ENCODE data around the gene TTI1.
A peak's percentile ranks its signal among the peaks of the same experiment; 100 is the strongest.

The TTI1 gene

DNA sequence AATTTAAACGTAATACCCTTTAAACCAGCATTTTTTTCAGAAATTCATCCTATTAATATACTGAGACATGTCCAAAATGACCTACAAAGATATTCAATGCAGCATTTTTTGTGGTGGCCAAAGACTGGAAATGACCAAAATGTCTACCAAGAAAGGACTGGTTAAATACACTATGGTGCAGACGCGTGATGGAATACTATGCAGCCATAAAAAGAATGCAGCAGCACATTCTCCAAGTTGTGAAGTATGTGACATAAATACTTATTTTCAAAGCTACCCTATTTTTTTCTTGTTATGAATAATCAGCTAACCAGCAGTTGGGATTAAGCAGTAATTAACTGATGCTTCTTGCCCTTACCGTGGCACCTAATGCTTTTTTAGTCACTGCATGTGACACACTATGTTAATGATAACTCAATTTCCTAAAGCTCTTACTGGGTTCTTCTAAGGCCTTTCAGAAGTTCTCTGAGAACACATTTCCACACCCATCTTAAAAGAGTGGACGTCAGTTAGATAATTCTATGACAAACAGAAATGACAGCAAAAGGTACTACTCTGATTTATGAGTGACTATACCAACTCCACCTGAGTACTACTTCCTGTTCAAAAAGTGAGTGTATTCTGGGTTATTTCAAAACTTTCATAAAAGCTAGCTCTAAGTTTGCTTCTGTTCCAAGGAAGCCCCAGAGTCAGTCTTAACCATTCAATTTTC, 24.9 kb downstream of the TTI1 start:
- no peak for DNase-seq

DNA sequence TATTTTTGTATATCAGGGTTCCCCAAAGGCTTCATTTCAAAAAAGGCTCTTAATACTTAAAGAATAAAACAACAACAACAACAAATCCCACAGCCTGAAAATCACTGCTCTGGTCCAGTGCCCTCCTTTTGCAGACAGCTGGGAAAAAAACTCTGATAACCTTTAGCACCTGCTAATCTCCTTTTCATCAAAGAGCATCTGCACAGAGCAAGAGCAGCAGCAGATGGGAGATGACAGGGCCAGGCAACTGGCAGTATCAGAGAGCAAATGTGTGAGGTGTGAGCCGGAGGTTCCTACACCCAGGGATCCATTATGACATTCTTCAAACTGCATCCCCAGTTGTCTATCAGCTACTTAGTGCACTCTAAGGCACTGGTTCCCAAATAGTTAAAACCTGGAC, 25.7 kb downstream of the TTI1 start:
- no peak for DNase-seq

DNA sequence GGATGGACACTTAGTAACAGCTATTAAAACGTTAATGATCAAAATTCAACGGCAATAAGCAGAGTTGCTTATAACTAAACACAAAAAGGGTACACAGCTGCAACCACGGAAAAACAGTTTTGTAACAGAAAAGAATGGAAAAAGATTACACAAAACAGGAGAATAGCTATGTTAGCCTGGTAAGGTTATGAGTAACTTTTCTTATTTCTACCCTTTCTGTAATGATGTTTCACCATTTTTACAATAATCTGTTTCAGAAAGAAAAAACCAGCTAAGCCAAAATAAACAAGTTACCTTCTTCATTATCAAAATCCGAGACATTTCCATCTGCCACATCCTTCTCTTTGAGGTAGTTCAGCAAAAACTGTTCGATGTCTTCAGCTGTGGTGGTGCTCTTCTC, 27.4 kb downstream of the TTI1 start:
- DNase-seq = no peak

GRCh38 chr20:38004416-38004815, 28.8 kb downstream of the TTI1 start:
- DNase-seq = no peak

DNA sequence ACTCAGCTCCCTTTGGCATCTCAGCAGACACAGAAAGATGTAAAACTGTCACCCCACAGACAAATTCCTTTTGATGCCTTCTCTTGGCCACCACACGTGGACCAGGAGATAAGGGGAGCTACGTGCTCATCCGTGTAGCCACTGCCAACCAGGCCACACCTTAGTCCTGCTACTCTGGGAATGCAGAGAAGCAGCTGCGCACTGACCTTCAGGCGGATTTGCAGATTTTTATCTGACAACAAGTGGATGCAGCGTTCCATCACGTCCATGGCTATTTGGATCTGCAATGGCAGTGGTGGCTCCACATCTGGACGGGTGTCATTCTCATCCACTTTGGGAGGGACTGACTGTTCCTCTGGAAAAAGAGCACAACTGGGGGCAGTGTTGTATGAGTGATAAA, 30.8 kb downstream of the TTI1 start:
- DNase-seq = no peak

- no peak for DNase-seq
Observed at GRCh38 chr20:38001981-38002380, 31.3 kb downstream of the TTI1 start.

- DNase-seq = no peak
Observed at GRCh38 chr20:38001173-38001875, 31.9 kb downstream of the TTI1 start.

GRCh38 chr20:38000293-38000692, 33.0 kb downstream of the TTI1 start:
- DNase-seq = no peak

DNA sequence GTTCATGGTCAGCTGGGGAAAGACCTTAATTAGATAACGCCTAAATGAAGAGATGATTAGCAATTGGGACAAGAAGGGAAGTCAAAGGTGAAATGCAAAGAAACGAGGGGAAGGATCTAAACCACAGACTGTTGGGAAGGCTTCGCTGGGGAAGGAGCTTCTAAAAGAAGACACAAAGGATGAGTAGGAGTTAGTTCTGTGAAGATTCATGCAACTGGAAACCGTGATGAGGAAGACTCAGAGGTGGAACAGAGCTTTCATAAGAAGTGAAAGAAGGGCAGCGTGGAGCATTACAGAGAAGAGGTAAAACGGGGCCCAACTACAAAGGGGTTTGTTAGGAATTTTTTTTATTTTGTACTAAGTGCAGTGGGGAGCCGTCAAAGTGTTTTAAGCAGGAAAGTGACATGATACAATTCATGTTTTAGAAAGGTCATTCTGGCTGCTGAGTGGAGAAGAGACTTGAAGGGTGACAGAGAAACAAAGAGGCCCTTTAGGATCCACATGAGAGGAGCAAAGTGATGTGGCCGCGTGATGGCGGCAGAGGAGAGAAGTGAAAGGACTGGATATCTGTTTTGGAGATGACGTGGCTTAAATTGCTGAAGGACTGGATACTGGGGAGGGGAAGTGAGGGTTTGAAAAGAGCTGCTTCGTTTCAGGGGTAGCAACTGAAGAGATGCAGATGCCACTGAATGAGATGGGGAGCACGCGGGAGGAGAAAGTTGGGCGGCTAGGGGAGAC, 33.6 kb downstream of the TTI1 start:
- no peak for DNase-seq

- DNase-seq = no peak
Observed at GRCh38 chr20:37997516-37997915, 35.7 kb downstream of the TTI1 start.

- no peak for DNase-seq
Observed at GRCh38 chr20:37995856-37996605, 37.2 kb downstream of the TTI1 start.

- no peak for DNase-seq
Observed at GRCh38 chr20:37994512-37994911, 38.7 kb downstream of the TTI1 start.

DNA sequence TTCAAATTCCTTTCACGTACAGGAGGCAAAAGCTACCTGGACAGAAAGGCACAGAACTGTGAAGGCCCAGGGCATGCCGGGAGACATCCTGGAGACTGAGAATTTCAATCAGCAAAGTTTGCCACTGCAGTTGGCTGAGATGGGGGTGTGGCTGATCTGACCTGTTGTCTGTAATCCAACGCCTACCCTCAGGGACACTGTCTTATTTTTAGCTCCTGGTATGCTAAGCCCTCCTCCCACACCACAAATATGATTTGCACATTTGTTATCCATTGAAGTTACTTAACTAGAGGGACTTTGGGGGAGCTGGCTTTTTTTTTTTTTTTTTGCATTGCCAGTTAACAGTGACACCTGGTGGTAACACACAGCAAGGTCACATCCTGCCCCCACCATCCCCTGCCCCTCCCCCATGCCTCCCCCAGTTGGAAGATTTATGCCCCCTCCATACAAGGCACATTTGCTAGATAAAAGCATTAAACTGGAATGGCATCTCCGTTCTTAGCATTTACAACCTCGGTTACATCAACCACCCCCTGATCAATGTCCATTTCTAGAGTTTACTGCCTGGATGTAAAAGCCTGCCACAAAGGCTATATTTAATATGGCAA, 40.4 kb downstream of the TTI1 start:
- DNase-seq = no peak

DNA sequence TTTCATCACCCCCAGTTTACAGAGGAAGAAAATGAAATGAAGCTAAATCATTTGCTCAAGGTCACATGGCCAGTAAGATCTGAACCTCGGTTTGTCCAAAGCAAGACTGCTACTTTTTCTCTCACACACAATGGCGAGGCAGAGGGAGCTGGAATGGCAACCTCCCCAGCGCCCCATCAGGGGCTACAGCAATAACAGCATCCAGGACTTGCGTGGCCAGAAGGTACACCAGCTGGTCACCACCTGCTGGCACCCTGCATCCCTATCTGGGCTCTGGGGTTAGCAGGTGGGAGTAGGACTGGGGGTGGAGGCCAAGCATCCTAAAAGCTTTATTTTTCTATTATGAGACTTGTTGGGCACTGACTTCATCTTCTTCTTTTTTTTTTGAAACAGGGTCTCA, 41.3 kb downstream of the TTI1 start:
- no peak for DNase-seq

DNA sequence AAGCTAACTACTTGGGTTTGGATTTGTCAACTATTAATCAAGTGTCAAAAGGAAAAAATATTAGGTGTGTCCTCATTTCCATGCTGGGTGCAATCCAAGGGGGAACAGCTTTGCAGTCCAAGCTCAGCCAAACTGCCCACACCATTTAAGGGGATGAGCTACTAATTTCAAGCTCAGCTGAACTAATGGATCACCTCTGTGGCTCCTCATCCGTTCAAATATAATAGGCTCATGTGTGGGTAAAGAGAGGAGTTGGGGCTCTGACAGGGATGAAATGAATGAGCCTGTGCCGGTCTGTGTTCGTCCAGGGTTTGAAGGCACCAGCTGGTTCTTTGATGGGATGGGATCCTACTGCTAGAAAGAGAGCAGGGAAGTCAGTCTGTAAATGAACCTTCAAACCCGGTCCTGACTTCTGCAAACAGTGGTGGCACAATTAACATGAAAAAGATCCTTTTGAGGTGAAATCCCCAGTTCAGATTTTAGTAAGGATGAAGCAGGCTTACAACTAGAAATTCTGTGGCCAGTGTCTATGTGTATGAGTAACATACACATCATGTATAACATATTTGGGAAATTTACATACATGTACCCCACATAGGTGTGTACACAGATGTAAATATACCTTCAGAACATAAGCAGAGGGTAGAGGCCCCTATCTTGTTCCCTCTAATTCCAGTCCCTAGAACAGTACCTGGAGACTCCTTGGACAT, 41.9 kb downstream of the TTI1 start:
- DNase-seq = no peak

DNA sequence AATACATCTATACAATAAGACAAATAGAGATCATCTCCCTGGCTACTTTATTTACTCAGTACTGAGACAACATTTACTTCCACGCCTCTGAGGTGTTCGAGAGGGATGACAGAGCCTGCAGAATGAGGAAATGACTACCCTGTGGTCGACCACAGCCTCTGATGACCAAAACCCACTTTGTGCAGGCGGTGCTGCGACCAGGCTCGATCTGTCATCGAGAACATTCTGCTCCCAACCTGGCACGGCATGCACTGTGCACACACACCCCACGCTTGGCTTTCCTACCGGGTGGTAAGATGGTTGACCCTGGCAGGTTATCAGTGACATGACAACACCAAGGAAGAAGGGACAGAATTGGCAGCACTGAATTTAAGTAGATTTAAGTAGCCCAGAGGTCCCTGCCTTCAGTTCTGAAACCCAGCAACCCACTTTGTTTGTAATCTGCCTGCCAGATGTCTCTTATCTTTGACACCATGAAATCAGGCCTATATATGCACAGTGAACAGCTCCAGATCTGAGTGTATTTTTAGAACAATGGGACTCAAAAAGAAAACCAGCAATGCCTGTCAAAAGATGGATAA, 42.6 kb downstream of the TTI1 start:
- peak; percentile 61 for DNase-seq

DNA sequence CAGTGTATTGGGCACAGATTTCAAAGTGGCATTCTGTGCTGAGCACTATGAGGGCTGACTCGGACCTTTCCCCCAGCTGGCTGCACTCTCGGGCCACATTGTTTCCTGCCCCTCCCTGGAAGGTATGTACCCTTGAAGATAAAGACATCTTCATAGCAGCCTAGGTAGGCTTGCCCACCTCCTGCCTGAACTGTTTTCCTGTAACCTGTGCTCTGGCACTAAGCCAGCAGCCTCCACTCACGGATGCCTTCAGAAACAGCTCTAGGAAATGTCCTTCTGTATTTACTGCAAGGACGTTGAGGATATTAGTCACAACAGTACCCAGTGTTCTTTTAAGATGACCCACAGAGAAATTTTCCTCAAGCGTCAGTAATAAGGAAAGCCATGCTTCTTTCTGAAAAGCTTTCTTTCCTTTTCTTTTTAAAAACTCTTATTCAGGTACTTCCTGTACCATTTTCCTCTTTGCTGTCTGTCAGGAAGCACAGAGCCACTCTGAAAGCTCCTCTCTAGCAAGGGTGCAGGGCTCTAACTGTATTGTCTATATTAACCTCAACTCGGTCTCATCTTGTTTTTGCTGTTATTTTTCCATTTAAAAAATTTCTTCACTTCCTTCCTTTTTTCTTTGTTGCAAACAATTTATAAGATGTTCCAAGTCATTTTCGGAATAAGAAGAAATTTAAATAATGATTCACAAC, 43.5 kb downstream of the TTI1 start:
- DNase-seq = no peak

DNA sequence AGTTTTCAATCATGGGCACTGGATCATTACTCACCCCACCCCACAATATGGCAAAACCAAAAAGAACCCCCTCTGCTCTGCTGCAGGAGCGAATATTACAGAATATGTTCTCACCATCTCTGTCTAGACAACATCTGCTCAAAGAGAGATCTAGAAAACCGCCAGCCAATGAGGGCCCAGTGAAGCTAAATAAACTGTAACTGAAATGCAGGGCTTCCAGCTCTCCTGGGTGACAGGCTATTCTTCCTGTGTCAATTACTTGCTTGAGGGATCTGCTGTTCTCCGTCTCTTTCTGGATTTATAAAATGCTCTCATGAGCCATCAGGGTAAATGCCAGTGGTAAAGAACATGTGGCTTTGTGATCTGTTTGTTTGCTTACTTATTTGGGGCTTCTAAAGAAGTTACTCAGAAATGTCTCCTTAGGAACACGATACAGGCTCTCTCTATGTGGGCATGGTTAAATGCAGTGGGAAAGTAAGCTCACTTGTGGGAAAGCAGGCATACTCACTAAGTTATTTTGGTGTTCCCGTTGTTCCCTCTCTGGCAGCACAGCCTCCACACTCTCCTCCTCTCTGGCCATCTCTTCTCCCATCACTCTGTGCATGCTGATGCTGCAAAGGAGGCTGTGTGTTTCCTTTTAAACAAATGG, 44.8 kb downstream of the TTI1 start:
- DNase-seq = no peak

- DNase-seq = no peak
Observed at GRCh38 chr20:37987602-37988290, 45.5 kb downstream of the TTI1 start.

Data from GF-D8 (cell line).